Neutrophil (primary cell): ENCODE measurements around the gene TTC12.

Source experiments
- H3K27ac ChIP-seq: fragments of 200-600 bp; sonication (generic); 2 replicates; pipeline ENCODE4 v1.5.1; 2016; ENCODE audit warnings: mild to moderate bottlenecking, moderate library complexity
- H3K27me3 ChIP-seq: fragments of 200-600 bp; sonication (generic); 2 replicates; pipeline ENCODE4 v1.6.0; 2016; ENCODE audit warnings: mild to moderate bottlenecking
- H3K36me3 ChIP-seq: fragments of 200-600 bp; sonication (generic); 2 replicates; pipeline ENCODE4 v1.5.1; 2017
- H3K4me1 ChIP-seq, 2 experiments: fragments of 200-600 bp in 1 of 2; sonication (generic) in 1 of 2; 1 replicate in 1 of 2; 2 replicates in 1 of 2; pipeline versions ENCODE4 v1.5.1 to v1.6.1; 2013 to 2016; ENCODE audit warnings: low read depth in 1 of 2, low read length in 1 of 2, mild to moderate bottlenecking in 1 of 2, moderate library complexity in 1 of 2; ENCODE audit not compliant: control insufficient read depth in 1 of 2, insufficient read depth in 1 of 2
- H3K4me3 ChIP-seq, 2 experiments: fragments of 200-600 bp in 1 of 2; sonication (generic) in 1 of 2; 1 replicate in 1 of 2; 2 replicates in 1 of 2; pipeline ENCODE4 v1.5.1; 2013 to 2016; ENCODE audit warnings: low read depth in 1 of 2, low read length in 1 of 2, mild to moderate bottlenecking in 1 of 2, moderate library complexity in 1 of 2
- H3K9me3 ChIP-seq: fragments of 200-600 bp; sonication (generic); 2 replicates; pipeline ENCODE4 v1.5.1; 2016
- CTCF ChIP-seq: fragments of 200-600 bp; sonication (generic); IDR thresholded peaks from 2 replicates; pipeline ENCODE4 v1.5.1; 2016; ENCODE audit warnings: antibody characterized with exemption

TTC12 gene

GRCh38 chr11:113316256-113316655 lies 1.9 kb downstream of the TTC12 start:
- H3K4me1 ChIP-seq, result peaks cover 6 to 7% of the 10 kb centered on the region in 2 experiments
- TF ChIP-seq CTCF, result no peak
- no peak overlapping the region for H3K27ac ChIP-seq
- H3K4me3 ChIP-seq, result no peak overlapping the region
- H3K9me3 ChIP-seq, result no peaks in the 10 kb centered on the region
- no peaks in the 10 kb centered on the region for H3K36me3 ChIP-seq
- H3K27me3 ChIP-seq, result no peaks in the 10 kb centered on the region

- no peaks in the 10 kb centered on the region for H3K36me3 ChIP-seq
- no peaks in the 10 kb centered on the region for H3K9me3 ChIP-seq
- H3K4me3 ChIP-seq, result no peak overlapping the region
- peaks cover 6 to 7% of the 10 kb centered on the region in 2 experiments for H3K4me1 ChIP-seq
- TF ChIP-seq CTCF, result no peak
- no peaks in the 10 kb centered on the region for H3K27me3 ChIP-seq
- no peak overlapping the region for H3K27ac ChIP-seq
Measured at GRCh38 chr11:113317339-113317738, 3.0 kb downstream of the TTC12 start.

- Histone ChIP-seq H3K4me1 (peaks cover 6 to 7% of the 10 kb centered on the region in 2 experiments), H3K27ac (no peak overlapping the region), H3K36me3 (no peaks in the 10 kb centered on the region), H3K27me3 (no peaks in the 10 kb centered on the region), H3K4me3 (no peak overlapping the region), H3K9me3 (no peaks in the 10 kb centered on the region)
- no peak for TF ChIP-seq CTCF
Measured at GRCh38 chr11:113319085-113319484, 4.7 kb downstream of the TTC12 start.

GRCh38 chr11:113322158-113322557 lies 7.8 kb downstream of the TTC12 start:
- Histone ChIP-seq H3K9me3 (no peaks in the 10 kb centered on the region), H3K4me3 (no peak overlapping the region), H3K36me3 (no peaks in the 10 kb centered on the region), H3K27me3 (no peaks in the 10 kb centered on the region), H3K27ac (no peak overlapping the region), H3K4me1 (no peaks in the 10 kb centered on the region)
- TF ChIP-seq CTCF, result no peak

GRCh38 chr11:113324250-113324649 lies 9.9 kb downstream of the TTC12 start:
- Histone ChIP-seq H3K9me3 (no peaks in the 10 kb centered on the region), H3K36me3 (no peaks in the 10 kb centered on the region), H3K27ac (no peak overlapping the region), H3K4me1 (no peaks in the 10 kb centered on the region), H3K27me3 (no peaks in the 10 kb centered on the region), H3K4me3 (no peak overlapping the region)
- no peak for TF ChIP-seq CTCF

- no peaks in the 10 kb centered on the region for H3K9me3 ChIP-seq
- H3K4me3 ChIP-seq, result no peak overlapping the region
- H3K27ac ChIP-seq, result no peak overlapping the region
- no peak for TF ChIP-seq CTCF
- no peaks in the 10 kb centered on the region for H3K36me3 ChIP-seq
- no peaks in the 10 kb centered on the region for H3K27me3 ChIP-seq
- no peaks in the 10 kb centered on the region for H3K4me1 ChIP-seq
Measured at GRCh38 chr11:113329725-113330124, 15.3 kb downstream of the TTC12 start.
